HG02981 (cell line): ENCODE data around the gene CERS6.

Source experiments
- ATAC-seq: cut with Tn5 transposase; IDR thresholded peaks from one replicate; pipeline ENCODE4 v1.9.1; 2021; ENCODE audit warnings: mild to moderate bottlenecking, moderate library complexity; ENCODE audit not compliant: unreplicated experiment

CERS6 gene

DNA sequence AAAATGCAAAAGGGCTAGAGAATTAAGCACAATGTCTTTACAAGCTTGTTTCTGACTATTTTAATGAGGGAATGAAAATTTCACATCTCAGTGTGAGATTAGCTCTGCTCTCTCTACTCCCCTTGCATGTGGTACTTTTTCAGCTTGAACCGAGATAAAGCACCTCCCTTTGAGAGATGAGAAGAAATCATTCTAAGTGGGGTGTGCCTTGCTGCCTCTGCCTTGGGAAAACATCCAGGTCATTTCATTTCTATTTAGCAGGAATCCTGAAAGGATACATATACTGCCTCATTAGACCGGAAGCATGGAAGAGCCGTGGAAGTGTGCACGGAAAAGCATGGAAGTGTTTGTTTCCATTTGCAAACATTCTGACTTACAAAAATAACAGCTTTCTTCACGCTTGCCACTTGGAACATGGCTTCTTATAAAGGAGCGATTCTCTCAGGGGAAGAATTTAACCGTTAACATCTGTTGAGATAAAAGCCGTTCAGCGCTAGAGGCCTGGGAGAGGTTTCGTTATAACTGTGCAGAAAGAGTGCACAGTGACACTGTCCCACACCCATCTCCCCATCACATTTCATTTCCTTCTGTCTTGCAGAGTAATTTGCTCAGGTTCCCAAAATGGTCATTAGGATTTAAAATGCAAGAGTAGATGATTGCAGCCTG is 363.1 kb downstream of the CERS6 start:
- ATAC-seq = no peak

DNA sequence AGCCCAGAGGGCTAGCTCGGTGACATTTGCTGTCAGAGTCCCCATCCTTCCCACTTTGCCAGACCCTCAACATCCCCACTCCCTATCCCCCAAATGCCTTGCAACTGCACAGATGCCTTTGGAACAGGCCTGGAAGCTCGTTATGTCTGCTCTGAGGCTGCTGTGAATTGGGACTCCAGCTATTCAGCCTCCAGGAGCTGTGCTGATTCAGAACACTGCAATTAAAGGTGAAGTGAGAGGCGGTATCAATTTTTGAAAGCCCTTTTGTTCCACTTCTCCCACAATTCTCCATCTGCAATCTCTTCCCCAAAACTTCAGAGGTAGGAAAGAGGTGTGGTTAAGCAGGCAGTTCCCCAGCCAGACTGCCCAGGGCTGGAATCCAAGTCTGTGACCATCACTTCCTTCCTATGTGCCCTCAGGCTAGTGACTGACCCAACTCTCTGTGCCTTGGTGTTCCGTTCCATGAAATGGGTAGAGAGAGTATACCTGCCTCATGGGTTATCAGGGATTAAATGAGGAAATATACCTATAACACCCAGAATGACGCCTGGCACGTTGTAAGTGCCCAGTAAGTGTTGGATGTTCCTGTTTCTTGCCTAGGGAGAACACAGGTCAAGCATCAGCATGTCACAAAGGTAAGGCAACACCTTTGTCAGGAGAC is 363.9 kb downstream of the CERS6 start:
- ATAC-seq = no peak

DNA sequence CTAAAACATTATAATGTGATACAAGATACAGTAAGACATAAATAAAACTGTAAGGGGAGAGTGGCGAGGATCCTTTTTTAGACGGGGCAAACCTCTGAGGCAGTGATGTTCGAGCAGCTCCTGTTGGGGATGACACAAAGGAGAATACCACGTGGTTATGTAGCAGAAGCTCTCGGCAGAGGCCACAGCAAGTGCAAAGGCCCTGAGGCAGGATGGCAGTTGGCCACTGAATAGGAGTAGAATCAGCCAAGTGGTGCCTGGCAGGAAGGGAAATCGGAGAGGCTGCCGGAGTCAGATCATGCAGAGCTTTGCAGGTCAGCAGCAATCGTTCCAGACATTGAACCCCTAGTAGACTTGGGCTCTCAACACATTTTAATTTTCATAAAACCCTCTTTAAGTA is 365.5 kb downstream of the CERS6 start:
- ATAC-seq = no peak

DNA sequence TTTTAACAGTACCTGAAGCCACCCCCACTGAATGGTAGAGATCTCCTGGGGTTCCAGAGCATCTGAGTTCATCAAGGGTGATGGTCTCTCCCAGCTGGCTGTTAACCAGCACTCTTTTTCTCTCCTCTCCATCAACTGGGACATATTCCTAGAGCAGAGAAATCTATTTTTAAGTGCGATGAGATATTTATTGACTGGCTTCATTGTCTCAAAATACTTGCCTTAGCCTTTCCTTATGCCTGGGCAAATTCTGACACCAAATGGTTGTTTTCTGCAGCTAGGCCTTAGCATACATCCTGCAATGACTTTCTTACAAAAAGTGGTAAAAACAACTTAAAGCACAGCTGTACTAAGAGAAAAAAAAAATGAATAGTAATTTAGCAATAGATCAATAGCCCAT is 365.9 kb downstream of the CERS6 start:
- no peak for ATAC-seq
